B cell (primary cell): ENCODE results near the gene CENPL. TPM values are rescaled to one million over a fixed set of nuclear protein-coding genes. Genes with fewer than 3 reads are reported as not detected.
A peak's percentile ranks its signal among the peaks of the same experiment; 100 is the strongest.

Source experiments
- ATAC-seq: fragments of 200-7000 bp; cut with Tn5 transposase; one replicate; pipeline ENCODE4 v1.10.0; 2021; ENCODE audit warnings: low read depth, mild to moderate bottlenecking, moderate number of reproducible peaks, moderate library complexity
- CTCF ChIA-PET: fragments of 350-600 bp; sonication (Branson Sonifier 250); formaldehyde crosslinking; loops from one replicate; lab custom pipeline; 2021; ENCODE audit warnings: antibody characterized with exemption, inconsistent platforms; lab: Charles Lee
- POLR2A ChIA-PET: fragments of 350-600 bp; sonication (Branson Sonifier 250); formaldehyde crosslinking; loops from one replicate; lab custom pipeline; 2021; ENCODE audit warnings: antibody characterized with exemption; lab: Charles Lee
- DNase-seq: peaks from one replicate; pipeline ENCODE4 v3.0.0; 2013
- H2AFZ ChIP-seq: 2 replicates; pipeline ENCODE4 v1.6.1; 2012; ENCODE audit warnings: mild to moderate bottlenecking, low read depth, low read length; ENCODE audit not compliant: insufficient read depth, poor library complexity, severe bottlenecking
- H3K27ac ChIP-seq, 2 donors: 1 replicate in 1 of 2; 2 replicates in 1 of 2; pipeline ENCODE4 v1.5.1; 2012 to 2013; ENCODE audit warnings: low read length in 2 of 2, mild to moderate bottlenecking in 2 of 2, moderate library complexity in 1 of 2
- H3K27me3 ChIP-seq, 4 experiments: fragments of 200-600 bp in 1 of 4; sonication (generic) in 1 of 4; replicated peaks in 1 of 4; 1 replicate in 2 of 4; 2 replicates in 2 of 4; pipeline versions ENCODE4 v1.6.1 to v1.7.0; 2013 to 2016; ENCODE audit warnings: low read length in 3 of 4, mild to moderate bottlenecking in 2 of 4, mixed read lengths in 1 of 4, moderate library complexity in 1 of 4; ENCODE audit not compliant: insufficient read depth in 4 of 4, control insufficient read depth in 3 of 4; ENCODE audit errors: control extremely low read depth in 1 of 4
- H3K36me3 ChIP-seq, 2 experiments: replicated peaks in 1 of 2; 1 replicate in 1 of 2; 2 replicates in 1 of 2; pipeline versions ENCODE4 v1.6.1 to v1.7.1; 2013; ENCODE audit warnings: low read length in 1 of 2; ENCODE audit not compliant: insufficient read depth in 2 of 2, control insufficient read depth in 1 of 2; ENCODE audit errors: control extremely low read depth in 1 of 2, extremely low read depth in 1 of 2
- H3K4me1 ChIP-seq, 2 donors: fragments of 200-600 bp in 1 of 2; sonication (generic) in 1 of 2; 1 replicate in 1 of 2; 2 replicates in 1 of 2; pipeline versions ENCODE4 v1.5.1 to v1.6.1; 2013 to 2017; ENCODE audit warnings: low read length in 2 of 2; ENCODE audit not compliant: control insufficient read depth in 2 of 2, insufficient read depth in 2 of 2
- H3K4me2 ChIP-seq: replicated peaks from 2 replicates; pipeline ENCODE3; 2012; ENCODE audit warnings: mild to moderate bottlenecking, low read depth, low read length; ENCODE audit not compliant: poor library complexity, severe bottlenecking
- H3K4me3 ChIP-seq, 5 experiments: fragments of 200-600 bp in 1 of 5; sonication (generic) in 1 of 5; 1 replicate in 3 of 5; 2 replicates in 2 of 5; pipeline versions ENCODE4 v1.5.1 to v1.7.0; 2011 to 2016; ENCODE audit warnings: low read length in 4 of 5, mild to moderate bottlenecking in 4 of 5, low read depth in 2 of 5, control low read depth in 1 of 5, moderate library complexity in 1 of 5; ENCODE audit not compliant: insufficient read depth in 1 of 5; ENCODE audit errors: control extremely low read depth in 1 of 5, extremely low read depth in 1 of 5
- H3K79me2 ChIP-seq: fragments of 200-600 bp; sonication (generic); one replicate; pipeline ENCODE4 v1.6.0; 2016; ENCODE audit warnings: low read length; ENCODE audit not compliant: control insufficient read depth, insufficient read depth
- H3K9ac ChIP-seq: fragments of 200-600 bp; sonication (generic); 2 replicates; pipeline ENCODE4 v1.6.1; 2017; ENCODE audit warnings: mild to moderate bottlenecking, low read length, moderate library complexity
- H3K9me3 ChIP-seq, 3 donors: one replicate each; pipeline versions ENCODE4 v1.6.1 to v1.7.1; 2013; ENCODE audit warnings: low read length in 2 of 3; ENCODE audit not compliant: control insufficient read depth in 2 of 3, insufficient read depth in 1 of 3; ENCODE audit errors: control extremely low read depth in 1 of 3
- H4K20me1 ChIP-seq: 2 replicates; pipeline ENCODE4 v1.6.0; 2012; ENCODE audit warnings: mild to moderate bottlenecking, low read length; ENCODE audit not compliant: insufficient read depth, control insufficient read depth, poor library complexity, severe bottlenecking
- H3K27ac Mint-ChIP-seq: one replicate; pipeline ENCODE4 v1.8.0; 2021; ENCODE audit warnings: mixed read lengths
- H3K27me3 Mint-ChIP-seq: one replicate; pipeline ENCODE4 v1.8.0; 2021; ENCODE audit warnings: mixed read lengths
- H3K4me1 Mint-ChIP-seq: one replicate; pipeline ENCODE4 v1.8.0; 2021; ENCODE audit warnings: mixed read lengths
- H3K4me3 Mint-ChIP-seq: one replicate; pipeline ENCODE4 v1.8.0; 2021; ENCODE audit warnings: mixed read lengths
- H3K9me3 Mint-ChIP-seq: one replicate; pipeline ENCODE4 v1.8.0; 2022; ENCODE audit warnings: mixed read lengths; ENCODE audit not compliant: insufficient read depth
- EZH2 ChIP-seq: IDR thresholded peaks from 2 replicates; pipeline ENCODE4 v1.6.1; 2012; ENCODE audit warnings: borderline replicate concordance, low read depth, mild to moderate bottlenecking, moderate library complexity, low read length; ENCODE audit not compliant: insufficient read depth, poor library complexity, severe bottlenecking
- WGBS: methylation state at CpG from one replicate; pipeline ENCODE4 v1.1.5; 2013; ENCODE audit warnings: missing lambda C conversion rate; ENCODE audit not compliant: insufficient coverage; 5-methylcytosine and 5-hydroxymethylcytosine counted together
- intact Hi-C: fragments of 100-400 bp; cut with micrococcal nuclease; formaldehyde crosslinking; loops from one replicate; pipeline ENCODE4 v1.10.0; 2022
- polyA plus RNA-seq: library from polyadenylated mRNA; depleted of rRNA; stranded (reverse); fragments of >200 nt; gene quantifications from 2 replicates; pipeline ENCODE4 v1.2.3, GENCODE V29; 2012
- total RNA-seq, 2 donors: library from RNA; stranded (reverse); fragments of 120-200 nt in 1 of 2; gene quantifications; 1 replicate in 1 of 2; 2 replicates in 1 of 2; pipeline versions ENCODE4 v1.2.3 to v1.2.4, GENCODE V29; 2013 to 2022
- TF ChIP-seq, protein P1 (sequence below): fragments of 200-600 bp; IDR thresholded peaks from one replicate; pipeline ENCODE4 v1.8.0; 2022; ENCODE audit warnings: antibody characterized with exemption, mild to moderate bottlenecking

CENPL gene
- total and polyA plus RNA-seq, 2 donors (not counting 1 experiment from before 2014, with no cell fraction given), result 3.2 to 9.7 TPM

DNA sequence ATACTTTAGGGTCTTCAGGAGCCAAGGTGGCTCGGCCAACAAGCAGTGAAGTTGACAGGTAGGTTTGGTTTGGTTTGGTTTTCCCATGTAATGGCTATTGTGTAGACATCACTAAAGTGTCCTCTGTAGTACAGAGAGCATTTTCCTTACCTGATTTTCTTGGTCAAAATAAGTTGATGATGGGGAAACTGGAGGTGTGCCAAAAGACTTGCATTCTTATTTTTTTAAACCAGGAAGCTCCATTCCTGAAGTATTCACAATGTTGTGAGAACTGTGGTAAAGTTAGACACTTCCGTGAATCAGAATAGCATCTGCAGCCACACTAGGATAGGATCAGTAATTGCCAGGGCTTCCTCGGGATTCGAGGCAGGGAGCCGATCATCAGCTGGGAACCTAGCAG lies 46.4 kb upstream of the CENPL start:
- intact Hi-C loops, result no loop called here
- H3K27ac ChIP-seq, result no peak overlapping the region
- H3K4me3 ChIP-seq, result no peak overlapping the region
- H3K36me3 ChIP-seq, result peaks cover 0 to 30% of the 10 kb centered on the region in 2 experiments
- no peaks in the 10 kb centered on the region for H3K27me3 Mint-ChIP-seq
- DNase-seq, result no peak
- no peak overlapping the region for H3K4me2 ChIP-seq
- CTCF ChIA-PET, result no interaction called here
- no peak for TF ChIP-seq EZH2
- TF ChIP-seq, protein P1, sequence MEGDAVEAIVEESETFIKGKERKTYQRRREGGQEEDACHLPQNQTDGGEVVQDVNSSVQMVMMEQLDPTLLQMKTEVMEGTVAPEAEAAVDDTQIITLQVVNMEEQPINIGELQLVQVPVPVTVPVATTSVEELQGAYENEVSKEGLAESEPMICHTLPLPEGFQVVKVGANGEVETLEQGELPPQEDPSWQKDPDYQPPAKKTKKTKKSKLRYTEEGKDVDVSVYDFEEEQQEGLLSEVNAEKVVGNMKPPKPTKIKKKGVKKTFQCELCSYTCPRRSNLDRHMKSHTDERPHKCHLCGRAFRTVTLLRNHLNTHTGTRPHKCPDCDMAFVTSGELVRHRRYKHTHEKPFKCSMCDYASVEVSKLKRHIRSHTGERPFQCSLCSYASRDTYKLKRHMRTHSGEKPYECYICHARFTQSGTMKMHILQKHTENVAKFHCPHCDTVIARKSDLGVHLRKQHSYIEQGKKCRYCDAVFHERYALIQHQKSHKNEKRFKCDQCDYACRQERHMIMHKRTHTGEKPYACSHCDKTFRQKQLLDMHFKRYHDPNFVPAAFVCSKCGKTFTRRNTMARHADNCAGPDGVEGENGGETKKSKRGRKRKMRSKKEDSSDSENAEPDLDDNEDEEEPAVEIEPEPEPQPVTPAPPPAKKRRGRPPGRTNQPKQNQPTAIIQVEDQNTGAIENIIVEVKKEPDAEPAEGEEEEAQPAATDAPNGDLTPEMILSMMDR, result no peak
- H3K27me3 ChIP-seq, result no peaks in the 10 kb centered on the region
- no peak overlapping the region for H2AFZ ChIP-seq
- H3K27ac Mint-ChIP-seq, result peak overlapping the region; percentile 50
- H3K9me3 Mint-ChIP-seq, result no peaks in the 10 kb centered on the region
- no peaks in the 10 kb centered on the region for H3K9me3 ChIP-seq
- no peaks in the 10 kb centered on the region for H4K20me1 ChIP-seq
- peaks cover 35% of the 10 kb centered on the region for H3K79me2 ChIP-seq
- POLR2A ChIA-PET, result interaction anchor here (0.7 kb wide), 1 partner anchor 44 kb away, joined by 3 read pairs; no protein-coding TSS in a partner anchor
- peaks cover 33 to 36% of the 10 kb centered on the region in 2 donors for H3K4me1 ChIP-seq
- WGBS, result 82% methylated on average over 5 of the region's 5 CpGs
- peaks cover 50% of the 10 kb centered on the region for H3K4me1 Mint-ChIP-seq
- H3K9ac ChIP-seq, result no peak overlapping the region
- ATAC-seq, result no peak
- no peak overlapping the region for H3K4me3 Mint-ChIP-seq

DNA sequence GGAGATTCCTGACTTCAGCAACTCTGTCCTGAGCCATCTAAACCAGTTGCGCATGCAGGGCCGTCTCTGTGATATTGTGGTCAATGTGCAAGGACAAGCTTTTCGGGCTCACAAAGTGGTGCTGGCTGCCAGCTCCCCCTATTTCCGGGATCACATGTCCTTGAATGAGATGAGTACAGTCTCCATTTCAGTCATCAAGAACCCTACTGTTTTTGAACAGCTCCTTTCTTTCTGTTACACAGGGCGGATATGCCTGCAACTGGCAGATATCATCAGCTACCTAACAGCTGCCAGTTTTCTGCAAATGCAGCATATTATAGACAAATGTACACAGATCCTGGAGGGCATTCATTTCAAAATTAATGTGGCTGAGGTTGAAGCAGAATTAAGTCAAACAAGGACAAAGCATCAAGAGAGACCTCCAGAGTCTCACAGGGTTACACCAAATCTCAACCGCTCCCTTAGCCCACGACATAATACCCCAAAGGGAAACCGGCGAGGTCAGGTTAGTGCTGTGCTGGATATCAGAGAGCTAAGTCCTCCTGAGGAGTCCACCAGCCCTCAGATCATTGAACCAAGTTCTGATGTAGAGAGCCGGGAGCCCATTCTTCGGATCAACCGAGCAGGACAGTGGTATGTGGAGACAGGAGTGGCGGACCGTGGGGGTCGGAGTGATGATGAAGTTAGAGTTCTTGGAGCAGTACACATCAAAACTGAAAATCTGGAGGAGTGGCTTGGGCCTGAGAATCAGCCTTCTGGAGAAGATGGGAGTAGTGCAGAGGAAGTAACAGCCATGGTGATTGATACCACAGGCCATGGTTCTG lies 45.8 kb upstream of the CENPL start:
- no peak overlapping the region for H3K4me3 ChIP-seq
- no peak for TF ChIP-seq EZH2
- TF ChIP-seq, protein P1, result no peak
- ATAC-seq (no peak), DNase-seq (peak; percentile 31)
- WGBS, result 65% methylated on average over 13 of the region's 15 CpGs
- Mint-ChIP-seq H3K9me3 (no peaks in the 10 kb centered on the region), H3K4me3 (peak overlapping the region; percentile 33), H3K27ac (peak overlapping the region; percentile 71), H3K27me3 (no peaks in the 10 kb centered on the region), H3K4me1 (peaks cover 57% of the 10 kb centered on the region)
- H3K27me3 ChIP-seq, result no peaks in the 10 kb centered on the region
- CTCF ChIA-PET, result no interaction called here
- intact Hi-C loops, result no loop called here
- H4K20me1 ChIP-seq, result no peaks in the 10 kb centered on the region
- H3K9me3 ChIP-seq, result no peaks in the 10 kb centered on the region
- peak overlapping the region in 1 of 2 donors; percentile 27 for H3K27ac ChIP-seq
- peak overlapping the region; percentile 1 for H3K4me2 ChIP-seq
- H2AFZ ChIP-seq, result peak overlapping the region; percentile 92
- peaks cover 40 to 42% of the 10 kb centered on the region in 2 donors for H3K4me1 ChIP-seq
- H3K9ac ChIP-seq, result no peak overlapping the region
- POLR2A ChIA-PET, result interaction anchor here (0.7 kb wide), 1 partner anchor 44 kb away, joined by 3 read pairs; no protein-coding TSS in a partner anchor
- H3K79me2 ChIP-seq, result peaks cover 35% of the 10 kb centered on the region
- peaks cover 5 to 34% of the 10 kb centered on the region in 2 experiments for H3K36me3 ChIP-seq
